HepG2 (cell line): ENCODE data around the gene HCRTR2. TPM values are rescaled to one million over a fixed set of nuclear protein-coding genes. Genes with fewer than 3 reads are reported as not detected.

Source experiments
- ATAC-seq: fragments of 200-7000 bp; cut with Tn5 transposase; 3 replicates; pipeline ENCODE4 v1.9.1; 2020; ENCODE audit warnings: mild to moderate bottlenecking, moderate library complexity
- Bru-seq: library from RNA; stranded (reverse); fragments of 400-500 nt; gene quantifications from one replicate; lab custom pipeline; 2021; lab: Mats Ljungman, UMichigan
- BruChase-seq, 2 experiments: library from RNA; stranded (reverse); fragments of 400-500 nt; gene quantifications; one replicate each; lab custom pipeline; 2021; lab: Mats Ljungman, UMichigan
- BruUV-seq: library from RNA; stranded (reverse); fragments of 400-500 nt; replicated peaks from 2 replicates; lab custom pipeline; 2021; lab: Mats Ljungman, UMichigan
- CTCF ChIA-PET: fragments of 300-600 bp; formaldehyde crosslinking; extraction: SDS; loops from one replicate; lab custom pipeline; 2021; ENCODE audit warnings: low total read pairs, inconsistent platforms, low intra/inter-chr PET ratio; lab: Yijun Ruan, JAX
- POLR2A ChIA-PET: fragments of 350-600 bp; sonication (Branson Sonifier 250); formaldehyde crosslinking; loops from one replicate; lab custom pipeline; 2020; ENCODE audit warnings: antibody characterized with exemption, inconsistent platforms; lab: Yijun Ruan, JAX
- DNase-seq: peaks from one replicate; pipeline ENCODE4 v3.0.0-alpha.2; 2015; ENCODE audit warnings: low spot score
- FAIRE-seq: peaks from 3 replicates; lab custom pipeline; 2011; peaks lifted over from hg19 to GRCh38; lab: Jason Lieb, UNC
- H2AFZ ChIP-seq: one replicate; pipeline ENCODE4 v1.6.1; 2011; ENCODE audit warnings: low read length, inconsistent platforms
- H3K27ac ChIP-seq: fragments of 300-600 bp; 3 replicates; pipeline ENCODE4 v1.8.0; 2011; ENCODE audit warnings: mixed run types, mild to moderate bottlenecking, mixed read lengths, low read length, inconsistent platforms; ENCODE audit not compliant: insufficient read depth; ENCODE audit errors: extremely low read length
- H3K27me3 ChIP-seq, 2 experiments: fragments of 200-600 bp in 1 of 2; 2 replicates in 1 of 2; 3 replicates in 1 of 2; pipeline versions ENCODE4 v1.6.0 to v1.8.0; 2011; ENCODE audit warnings: low read length in 2 of 2, mild to moderate bottlenecking in 2 of 2, moderate library complexity in 2 of 2, inconsistent platforms in 1 of 2; ENCODE audit not compliant: insufficient read depth in 2 of 2, control insufficient read depth in 1 of 2
- H3K36me3 ChIP-seq, 2 experiments: fragments of 200-600 bp in 1 of 2; replicated peaks in 1 of 2; 2 replicates in 1 of 2; 3 replicates in 1 of 2; pipeline versions ENCODE4 v1.5.1 to v1.8.0; 2011; ENCODE audit warnings: low read length in 2 of 2, inconsistent platforms in 1 of 2; ENCODE audit not compliant: insufficient read depth in 2 of 2, control insufficient read depth in 1 of 2
- H3K4me1 ChIP-seq: 2 replicates; pipeline ENCODE4 v1.5.1; 2012; ENCODE audit warnings: low read length, inconsistent platforms; ENCODE audit not compliant: insufficient read depth
- H3K4me2 ChIP-seq: 2 replicates; pipeline ENCODE4 v1.6.0; 2011; ENCODE audit warnings: low read depth, low read length, inconsistent platforms
- H3K4me3 ChIP-seq, 3 experiments: fragments of 200-600 bp in 1 of 3; sonication (generic), shearing (Covaris generic) in 1 of 3; replicated peaks in 1 of 3; 2 replicates each; pipeline ENCODE4 v1.5.1; 2011 to 2016; ENCODE audit warnings: low read length in 3 of 3, inconsistent platforms in 2 of 3, low read depth in 2 of 3, mild to moderate bottlenecking in 2 of 3, control low read depth in 1 of 3, mixed read lengths in 1 of 3; ENCODE audit not compliant: insufficient read depth in 1 of 3
- H3K79me2 ChIP-seq: one replicate; pipeline ENCODE4 v1.6.1; 2011; ENCODE audit warnings: low read length, inconsistent platforms; ENCODE audit not compliant: insufficient read depth
- H3K9ac ChIP-seq: 2 replicates; pipeline ENCODE4 v1.6.0; 2011; ENCODE audit warnings: mild to moderate bottlenecking, low read depth, low read length, inconsistent platforms; ENCODE audit not compliant: insufficient read depth
- H3K9me3 ChIP-seq: 2 replicates; pipeline ENCODE4 v1.5.1; 2012; ENCODE audit warnings: mild to moderate bottlenecking, low read length
- H4K20me1 ChIP-seq: 2 replicates; pipeline ENCODE4 v1.6.0; 2011; ENCODE audit warnings: inconsistent platforms, mild to moderate bottlenecking, low read length, moderate library complexity; ENCODE audit not compliant: insufficient read depth
- FOXO1 ChIP-seq: sonication (generic); formaldehyde crosslinking; IDR thresholded peaks from 2 replicates; pipeline ENCODE4 v1.4.0; 2020; ENCODE audit warnings: missing genetic modification reagents
- KLF15 ChIP-seq: sonication (generic); formaldehyde crosslinking; IDR thresholded peaks from 2 replicates; pipeline ENCODE4 v1.8.1; 2023; ENCODE audit warnings: borderline replicate concordance, mild to moderate bottlenecking, inconsistent platforms, missing genetic modification reagents, mixed read lengths
- KLF9 ChIP-seq: IDR thresholded peaks from 2 replicates; pipeline ENCODE4 v1.6.1; 2016; ENCODE audit warnings: low read depth
- MIER2 ChIP-seq: IDR thresholded peaks from 2 replicates; pipeline ENCODE4 v1.6.1; 2016; ENCODE audit warnings: missing biosample characterization, missing genetic modification reagents
- MIER3 ChIP-seq: IDR thresholded peaks from 2 replicates; pipeline ENCODE4 v1.6.1; 2016; ENCODE audit warnings: missing compliant biosample characterization, borderline replicate concordance
- NR1H2 ChIP-seq: sonication (generic); formaldehyde crosslinking; IDR thresholded peaks from 2 replicates; pipeline ENCODE4 v1.8.1; 2022; ENCODE audit warnings: low read depth, missing genetic modification reagents, borderline replicate concordance
- ONECUT2 ChIP-seq: sonication (generic); formaldehyde crosslinking; IDR thresholded peaks from 2 replicates; pipeline ENCODE4 v1.4.0; 2020; ENCODE audit warnings: missing genetic modification reagents
- PHF21A ChIP-seq: sonication (generic); formaldehyde crosslinking; IDR thresholded peaks from 2 replicates; pipeline ENCODE4 v1.5.0; 2020; ENCODE audit warnings: mild to moderate bottlenecking, missing genetic modification reagents
- SETDB1 ChIP-seq: sonication (generic); formaldehyde crosslinking; IDR thresholded peaks from 2 replicates; pipeline ENCODE4 v1.5.1; 2020; ENCODE audit warnings: missing genetic modification reagents, mild to moderate bottlenecking, borderline replicate concordance
- ZBTB42 ChIP-seq: sonication (generic); formaldehyde crosslinking; IDR thresholded peaks from 2 replicates; pipeline ENCODE4 v1.5.0; 2020; ENCODE audit warnings: mild to moderate bottlenecking, missing genetic modification reagents
- ZFX ChIP-seq: sonication (generic); formaldehyde crosslinking; IDR thresholded peaks from 2 replicates; pipeline ENCODE4 v1.4.0; 2020; ENCODE audit warnings: mild to moderate bottlenecking, low read depth, missing genetic modification reagents, moderate library complexity
- ZNF251 ChIP-seq: sonication (generic); formaldehyde crosslinking; IDR thresholded peaks from 2 replicates; pipeline ENCODE4 v1.9.0; 2021; ENCODE audit warnings: mild to moderate bottlenecking, missing genetic modification reagents
- ZNF446 ChIP-seq: sonication (generic); formaldehyde crosslinking; IDR thresholded peaks from 2 replicates; pipeline ENCODE4 v1.5.0; 2020; ENCODE audit warnings: mild to moderate bottlenecking, missing genetic modification reagents
- ZNF589 ChIP-seq: sonication (generic); formaldehyde crosslinking; conservative IDR thresholded peaks from 2 replicates; pipeline ENCODE4 v1.8.0; 2022; ENCODE audit warnings: mild to moderate bottlenecking, moderate library complexity, missing genetic modification reagents
- ZNF614 ChIP-seq: IDR thresholded peaks from 2 replicates; pipeline ENCODE4 v1.6.1; 2018; ENCODE audit warnings: missing biosample characterization, missing genetic modification reagents, inconsistent platforms, borderline replicate concordance
- WGBS: methylation state at CpG from one replicate; pipeline ENCODE4 v1.1.6; 2017; ENCODE audit warnings: low lambda C conversion rate; 5-methylcytosine and 5-hydroxymethylcytosine counted together
- in situ Hi-C: cut with HindIII; loops from 2 replicates; pipeline ENCODE4 v1.10.0; 2017; ENCODE audit warnings: low pct_unique_long_range_greater_than_20kb; ENCODE audit not compliant: extremely low pct_ligation_motif_present
- intact Hi-C: fragments of 100-400 bp; cut with micrococcal nuclease; formaldehyde crosslinking; loops from one replicate; pipeline ENCODE4 v1.10.0; 2022; ENCODE audit not compliant: unreplicated experiment
- long read RNA-seq, 2 experiments: library from RNA in 1 of 2; library from polyadenylated mRNA in 1 of 2; stranded (forward) in 1 of 2; unstranded in 1 of 2; transcript quantifications; one replicate each; pipeline ENCODE4 v2.0.0, GENCODE V29; 2019 to 2022
- polyA minus RNA-seq, 3 experiments: library from RNA; depleted of rRNA, polyadenylated mRNA; stranded (reverse); fragments of >200 nt; gene quantifications; 2 replicates each; pipeline ENCODE4 v1.2.3, GENCODE V29; 2011; ENCODE audit warnings: low replicate concordance in 1 of 3
- polyA plus RNA-seq, 8 experiments: library from polyadenylated mRNA; depleted of rRNA in 3 of 8; stranded (reverse) in 7 of 8; unstranded in 1 of 8; fragments of >200 nt; fragmentation: Illumina TruSeq in 4 of 8; extraction: Trizol in 4 of 8; gene quantifications; 2 replicates each; pipeline versions ENCODE4 v1.2.1 to v1.2.3, GENCODE V29; 2011 to 2016; ENCODE audit warnings: low read depth in 4 of 8, missing spikeins in 1 of 8, mixed read lengths in 1 of 8; ENCODE audit not compliant: insufficient read depth in 1 of 8
- total RNA-seq, 5 experiments: library from RNA; depleted of rRNA; stranded (reverse); fragments of >200 nt; fragmentation: Illumina TruSeq; extraction: Trizol; gene quantifications; 2 replicates each; pipeline ENCODE4 v1.2.3, GENCODE V29; 2016; ENCODE audit warnings: low read depth in 1 of 5
- TF ChIP-seq, protein P1 (sequence below): sonication (generic); formaldehyde crosslinking; IDR thresholded peaks from 2 replicates; pipeline ENCODE4 v1.8.0; 2022; ENCODE audit warnings: mild to moderate bottlenecking, missing genetic modification reagents, moderate library complexity
- TF ChIP-seq, protein P2 (sequence below): sonication (generic); formaldehyde crosslinking; conservative IDR thresholded peaks from 2 replicates; pipeline ENCODE4 v1.4.0; 2020; ENCODE audit warnings: missing genetic modification reagents

Gene HCRTR2
- not detected in 2 replicates for total RNA-seq (2016; rRNA removed; fragmentation: Illumina TruSeq; extraction: Trizol)
- not detected in 2 replicates for total RNA-seq (2016; cell fraction: cytosol; rRNA removed; fragmentation: Illumina TruSeq; extraction: Trizol; ENCODE audit: low read depth)
- total RNA-seq (2016; cell fraction: insoluble cytoplasmic fraction; rRNA removed; fragmentation: Illumina TruSeq; extraction: Trizol), result not detected in 2 replicates
- not detected in 2 replicates for total RNA-seq (2016; cell fraction: membrane; rRNA removed; fragmentation: Illumina TruSeq; extraction: Trizol)
- not detected in 2 replicates for total RNA-seq (2016; cell fraction: nucleus; rRNA removed; fragmentation: Illumina TruSeq; extraction: Trizol)
- polyA plus RNA-seq (2011; rRNA removed), result not detected in 2 replicates
- polyA plus RNA-seq (2011; cell fraction: cytosol; rRNA removed), result not detected in 2 replicates
- polyA plus RNA-seq (2011; cell fraction: nucleus; rRNA removed), result not detected in 2 replicates
- not detected in 2 replicates for polyA plus RNA-seq (2012)
- not detected in 2 replicates for polyA plus RNA-seq (2016; cell fraction: cytosol; fragmentation: Illumina TruSeq; extraction: Trizol; ENCODE audit: low read depth)
- polyA plus RNA-seq (2016; cell fraction: insoluble cytoplasmic fraction; fragmentation: Illumina TruSeq; extraction: Trizol; ENCODE audit: low read depth), result not detected in 2 replicates
- not detected in 2 replicates for polyA plus RNA-seq (2016; cell fraction: membrane; fragmentation: Illumina TruSeq; extraction: Trizol; ENCODE audit: low read depth)
- not detected in 2 replicates for polyA plus RNA-seq (2016; cell fraction: nucleus; fragmentation: Illumina TruSeq; extraction: Trizol; ENCODE audit: insufficient read depth, low read depth)
- not detected in 2 replicates for polyA minus RNA-seq (2011; rRNA and poly(A)+ RNA removed; ENCODE audit: low replicate concordance)
- polyA minus RNA-seq (2011; cell fraction: cytosol; rRNA and poly(A)+ RNA removed), result not detected in 2 replicates
- not detected in 2 replicates for polyA minus RNA-seq (2011; cell fraction: nucleus; rRNA and poly(A)+ RNA removed)
- percentile 1 among the genes with signal in this experiment for Bru-seq, nascent RNA
- not detected for BruChase-seq, experiment 1, labeled RNA remaining after a 6-hour chase
- BruChase-seq, experiment 2, labeled RNA remaining after a 2-hour chase, result not detected
- long read RNA-seq, experiment 1, result 0 reads
- long read RNA-seq, experiment 2, result 0 reads

DNA sequence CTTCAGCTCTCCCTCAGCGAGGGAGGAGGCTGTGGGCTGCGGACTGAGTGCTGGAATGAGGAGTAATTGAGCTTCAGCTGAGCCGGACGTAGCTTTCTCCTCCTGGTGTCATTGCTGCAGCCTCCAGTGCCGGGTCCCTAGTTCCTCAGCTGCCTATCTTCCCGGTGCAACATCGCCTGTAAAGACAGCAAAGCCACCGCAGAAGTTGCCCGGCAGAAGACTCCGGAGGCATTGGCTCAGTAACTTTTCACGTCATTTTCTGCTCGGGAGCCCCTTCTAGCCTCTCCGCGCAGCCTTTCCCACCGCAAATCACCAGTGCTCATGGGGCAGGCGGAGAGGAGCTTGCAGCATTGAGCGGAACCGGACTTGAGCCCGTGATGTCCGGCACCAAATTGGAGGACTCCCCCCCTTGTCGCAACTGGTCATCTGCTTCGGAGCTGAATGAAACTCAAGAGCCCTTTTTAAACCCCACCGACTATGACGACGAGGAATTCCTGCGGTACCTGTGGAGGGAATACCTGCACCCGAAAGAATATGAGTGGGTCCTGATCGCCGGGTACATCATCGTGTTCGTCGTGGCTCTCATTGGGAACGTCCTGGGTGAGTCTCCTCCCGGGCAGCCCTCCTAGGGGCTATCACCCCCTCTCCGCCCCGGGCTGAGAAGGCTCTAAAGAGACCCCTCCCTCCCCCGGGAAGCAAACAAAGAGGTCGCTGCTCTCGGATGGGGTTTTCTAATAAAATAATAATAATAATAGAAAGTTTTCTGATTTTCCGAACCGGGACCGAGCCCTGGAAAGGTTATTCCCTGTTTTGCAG is at the start of gene HCRTR2:
Gene HCRTR2 (plus strand): TSS at position 305 of the 816 bp plus-strand sequence. CDS start 73 bp downstream, at position 378.
- no peak within 1 kb of the TSS for H3K4me2 ChIP-seq
- in situ Hi-C loops, result no loop called here
- ATAC-seq, result no peak; the same call in 2 of the 3 replicates

More for the DNA sequence above, at the start of gene HCRTR2:
- no peak within 1 kb of the TSS for H3K4me3 ChIP-seq
- no peaks in the 10 kb centered on the region for H3K4me1 ChIP-seq
- H3K79me2 ChIP-seq, result no peaks in the 10 kb centered on the region
- no peaks in the 10 kb centered on the region for H3K36me3 ChIP-seq
- intact Hi-C loops, result no loop called here
- H2AFZ ChIP-seq, result no peak within 1 kb of the TSS
- H3K27ac ChIP-seq, result no peak within 1 kb of the TSS
- no peaks in the 10 kb centered on the region for H3K9me3 ChIP-seq
- WGBS, result 17% methylated on average over 39 of the region's 42 CpGs
- no peak for FAIRE-seq
- H3K27me3 ChIP-seq, result peaks cover 0 to 6% of the 10 kb centered on the region in 2 experiments; a peak in 3 of 5 replicates
- no TSS peak for BruUV-seq
- ChIA-PET POLR2A (no interaction called here), CTCF (no interaction called here)
- H3K9ac ChIP-seq, result no peak within 1 kb of the TSS
- H4K20me1 ChIP-seq, result no peaks in the 10 kb centered on the region
- DNase-seq, result no peak
- TF ChIP-seq MIER2 (CRISPR knock-in tag), result no peak
- no peak for TF ChIP-seq FOXO1
- TF ChIP-seq, protein P1, sequence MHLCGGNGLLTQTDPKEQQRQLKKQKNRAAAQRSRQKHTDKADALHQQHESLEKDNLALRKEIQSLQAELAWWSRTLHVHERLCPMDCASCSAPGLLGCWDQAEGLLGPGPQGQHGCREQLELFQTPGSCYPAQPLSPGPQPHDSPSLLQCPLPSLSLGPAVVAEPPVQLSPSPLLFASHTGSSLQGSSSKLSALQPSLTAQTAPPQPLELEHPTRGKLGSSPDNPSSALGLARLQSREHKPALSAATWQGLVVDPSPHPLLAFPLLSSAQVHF (CRISPR knock-in tag), result no peak
- no peak for TF ChIP-seq KLF9 (CRISPR knock-in tag)
- no peak for TF ChIP-seq PHF21A (CRISPR knock-in tag)
- TF ChIP-seq ZNF589, result no peak
- no peak for TF ChIP-seq ZFX (CRISPR knock-in tag)
- no peak for TF ChIP-seq MIER3 (CRISPR knock-in tag)
- no peak for TF ChIP-seq NR1H2 (CRISPR knock-in tag)
- no peak for TF ChIP-seq KLF15
- no peak for TF ChIP-seq ZNF251 (CRISPR knock-in tag)
- TF ChIP-seq ZBTB42 (CRISPR knock-in tag), result no peak
- TF ChIP-seq SETDB1 (CRISPR knock-in tag), result no peak
- TF ChIP-seq, protein P2, sequence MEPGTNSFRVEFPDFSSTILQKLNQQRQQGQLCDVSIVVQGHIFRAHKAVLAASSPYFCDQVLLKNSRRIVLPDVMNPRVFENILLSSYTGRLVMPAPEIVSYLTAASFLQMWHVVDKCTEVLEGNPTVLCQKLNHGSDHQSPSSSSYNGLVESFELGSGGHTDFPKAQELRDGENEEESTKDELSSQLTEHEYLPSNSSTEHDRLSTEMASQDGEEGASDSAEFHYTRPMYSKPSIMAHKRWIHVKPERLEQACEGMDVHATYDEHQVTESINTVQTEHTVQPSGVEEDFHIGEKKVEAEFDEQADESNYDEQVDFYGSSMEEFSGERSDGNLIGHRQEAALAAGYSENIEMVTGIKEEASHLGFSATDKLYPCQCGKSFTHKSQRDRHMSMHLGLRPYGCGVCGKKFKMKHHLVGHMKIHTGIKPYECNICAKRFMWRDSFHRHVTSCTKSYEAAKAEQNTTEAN, result no peak
- no peak for TF ChIP-seq ZNF614 (CRISPR knock-in tag)
- TF ChIP-seq ONECUT2 (CRISPR knock-in tag), result no peak
- TF ChIP-seq ZNF446, result no peak
